Hepatocyte (in vitro differentiated cells): ENCODE results near the gene EIF3K. TPM values are rescaled to one million over a fixed set of nuclear protein-coding genes. Genes with fewer than 3 reads are reported as not detected.

Source experiments
- DNase-seq: peaks from one replicate; pipeline ENCODE4 v3.0.0-alpha.2; 2016; ENCODE audit warnings: low spot score
- H2AFZ ChIP-seq: fragments of 200-600 bp; sonication (generic); 2 replicates; pipeline ENCODE4 v1.6.0; 2016; ENCODE audit warnings: antibody characterized with exemption, mild to moderate bottlenecking
- H3K27ac ChIP-seq: fragments of 200-600 bp; sonication (generic); 2 replicates; pipeline ENCODE4 v1.5.1; 2016; ENCODE audit warnings: mild to moderate bottlenecking
- H3K27me3 ChIP-seq: fragments of 200-600 bp; sonication (generic); 2 replicates; pipeline ENCODE4 v1.6.1; 2016
- H3K36me3 ChIP-seq: fragments of 200-600 bp; sonication (generic); replicated peaks from 2 replicates; pipeline ENCODE4 v1.5.1; 2016; ENCODE audit warnings: low read depth; ENCODE audit not compliant: insufficient read depth
- H3K4me1 ChIP-seq: fragments of 200-600 bp; sonication (generic); 2 replicates; pipeline ENCODE4 v1.5.1; 2016; ENCODE audit warnings: mild to moderate bottlenecking, moderate library complexity; ENCODE audit not compliant: insufficient read depth
- H3K4me2 ChIP-seq: fragments of 200-600 bp; sonication (generic); 2 replicates; pipeline ENCODE4 v1.6.0; 2016
- H3K4me3 ChIP-seq: fragments of 200-600 bp; sonication (generic); 2 replicates; pipeline ENCODE4 v1.5.1; 2016; ENCODE audit warnings: mild to moderate bottlenecking
- H3K79me2 ChIP-seq: fragments of 200-600 bp; sonication (generic); 2 replicates; pipeline ENCODE4 v1.6.0; 2017; ENCODE audit warnings: mild to moderate bottlenecking
- H3K9me2 ChIP-seq: fragments of 200-600 bp; sonication (generic); replicated peaks from 2 replicates; pipeline ENCODE4 v1.6.0; 2017; ENCODE audit warnings: mild to moderate bottlenecking; ENCODE audit not compliant: insufficient read depth
- H3K9me3 ChIP-seq: fragments of 200-600 bp; sonication (generic); 2 replicates; pipeline ENCODE4 v1.5.1; 2016; ENCODE audit warnings: low read depth, mild to moderate bottlenecking
- H4K20me1 ChIP-seq: fragments of 200-600 bp; sonication (generic); 2 replicates; pipeline ENCODE4 v1.6.0; 2016; ENCODE audit warnings: mild to moderate bottlenecking; ENCODE audit not compliant: insufficient read depth, poor library complexity, severe bottlenecking
- CTCF ChIP-seq: fragments of 200-600 bp; sonication (generic); IDR thresholded peaks from 2 replicates; pipeline ENCODE4 v1.5.1; 2016; ENCODE audit warnings: antibody characterized with exemption, mild to moderate bottlenecking; ENCODE audit not compliant: poor library complexity
- EZH2 ChIP-seq: fragments of 200-600 bp; sonication (generic); IDR thresholded peaks from 2 replicates; pipeline ENCODE4 v1.6.1; 2016; ENCODE audit warnings: antibody characterized with exemption, mild to moderate bottlenecking, borderline replicate concordance
- EZH2phosphoT487 ChIP-seq: fragments of 200-600 bp; sonication (generic); IDR thresholded peaks from one replicate; pipeline ENCODE4 v1.6.1; 2018; ENCODE audit warnings: antibody characterized with exemption, mild to moderate bottlenecking, low read depth, moderate library complexity; ENCODE audit not compliant: unreplicated experiment, severe bottlenecking
- WGBS: methylation state at CpG from one replicate; pipeline ENCODE4 v1.1.6; 2016; ENCODE audit warnings: low lambda C conversion rate; ENCODE audit errors: missing lambda C conversion rate; 5-methylcytosine and 5-hydroxymethylcytosine counted together
- polyA plus RNA-seq: library from polyadenylated mRNA; unstranded; fragments of >200 nt; fragmentation: Nextera tagmentation; extraction: Ambion mirVana; gene quantifications from 2 replicates; pipeline ENCODE4 v1.2.1, GENCODE V29; 2016
- total RNA-seq: library from RNA; depleted of rRNA; stranded (reverse); fragments of >200 nt; gene quantifications from 2 replicates; pipeline ENCODE4 v1.2.3, GENCODE V29; 2014

EIF3K gene
- total and polyA plus RNA-seq, 2 experiments from 2014 or later, result 171 to 354 TPM

- peaks cover 80% of the 10 kb centered on the region for H3K79me2 ChIP-seq
- H3K9me2 ChIP-seq, result no peaks in the 10 kb centered on the region
- no peaks in the 10 kb centered on the region for H3K36me3 ChIP-seq
- H3K4me2 ChIP-seq, result peak overlapping the region; percentile 7
- H3K4me3 ChIP-seq, result no peak overlapping the region
- TF ChIP-seq CTCF (no peak), EZH2 (no peak), EZH2phosphoT487 (no peak)
- no peaks in the 10 kb centered on the region for H3K9me3 ChIP-seq
- WGBS, result 75% methylated on average over 7 of the region's 7 CpGs
- H3K4me1 ChIP-seq, result peaks cover 75% of the 10 kb centered on the region
- H3K27me3 ChIP-seq, result no peaks in the 10 kb centered on the region
- no peak overlapping the region for H2AFZ ChIP-seq
- no peak for DNase-seq
- peak overlapping the region; percentile 97 for H3K27ac ChIP-seq
- no peaks in the 10 kb centered on the region for H4K20me1 ChIP-seq
Measured at GRCh38 chr19:38682872-38683392, 63.9 kb downstream of the EIF3K start.

GRCh38 chr19:38683393-38684077, 64.5 kb downstream of the EIF3K start:
- Histone ChIP-seq H3K27ac (peak overlapping the region; percentile 97), H3K79me2 (peaks cover 80% of the 10 kb centered on the region), H2AFZ (no peak overlapping the region), H3K4me1 (peaks cover 69% of the 10 kb centered on the region), H3K9me2 (no peaks in the 10 kb centered on the region), H3K9me3 (no peaks in the 10 kb centered on the region), H3K27me3 (no peaks in the 10 kb centered on the region), H3K36me3 (no peaks in the 10 kb centered on the region), H3K4me2 (peak overlapping the region; percentile 50), H3K4me3 (no peak overlapping the region), H4K20me1 (no peaks in the 10 kb centered on the region)
- peak; percentile 93 for DNase-seq
- 30% methylated on average over 10 of the region's 10 CpGs for WGBS
- TF ChIP-seq EZH2phosphoT487, result no peak
- TF ChIP-seq CTCF, result no peak
- no peak for TF ChIP-seq EZH2

GRCh38 chr19:38684078-38684861, 65.3 kb downstream of the EIF3K start:
- TF ChIP-seq EZH2phosphoT487 (no peak), EZH2 (no peak), CTCF (no peak)
- Histone ChIP-seq H3K27ac (peak overlapping the region; percentile 97), H3K4me2 (peak overlapping the region; percentile 64), H3K4me3 (no peak overlapping the region), H3K79me2 (peaks cover 80% of the 10 kb centered on the region), H3K9me3 (no peaks in the 10 kb centered on the region), H2AFZ (no peak overlapping the region), H3K36me3 (no peaks in the 10 kb centered on the region), H3K4me1 (peaks cover 63% of the 10 kb centered on the region), H3K27me3 (no peaks in the 10 kb centered on the region), H4K20me1 (no peaks in the 10 kb centered on the region), H3K9me2 (no peaks in the 10 kb centered on the region)
- peak; percentile 90 for DNase-seq
- WGBS, result 44% methylated on average over 7 of the region's 7 CpGs
